ENCODE measurements around the gene ZNF385B. TPM values are rescaled to one million over a fixed set of nuclear protein-coding genes. Genes with fewer than 3 reads are reported as not detected.

ZNF385B gene
- total and polyA plus RNA-seq, 2 donors (not counting 1 experiment from before 2014, with no cell fraction given) = not detected

DNA sequence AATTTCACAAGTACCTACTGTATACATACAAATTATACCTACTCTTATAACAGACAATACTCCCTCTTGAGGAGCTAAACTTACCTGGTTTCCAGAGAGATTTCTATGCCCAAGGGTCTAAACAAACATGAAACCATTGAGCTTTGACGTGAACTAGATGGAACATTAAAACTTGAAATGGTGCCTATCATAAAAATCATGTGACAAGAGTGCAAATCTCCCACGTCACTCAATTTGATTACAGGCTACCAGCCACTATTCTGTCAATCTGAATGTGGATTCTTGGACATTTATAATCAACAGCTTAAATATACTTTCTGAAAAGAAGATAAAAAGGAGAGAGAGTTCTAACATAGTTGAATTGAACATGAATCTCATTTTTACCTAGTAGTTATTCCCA, 299.7 kb downstream of the ZNF385B start:
- Mint-ChIP-seq H3K4me3 (no peak overlapping the region), H3K27me3 (peaks cover 21% of the 10 kb centered on the region), H3K27ac (no peak overlapping the region), H3K4me1 (no peaks in the 10 kb centered on the region), H3K9me3 (ENCODE audit: insufficient read depth) (no peaks in the 10 kb centered on the region)
- no peak overlapping the region for H3K9ac ChIP-seq (ENCODE audit: low read length)
- no peaks in the 10 kb centered on the region for H3K4me1 ChIP-seq (ENCODE audit: control insufficient read depth in 2 of 2, insufficient read depth in 2 of 2, low read length in 2 of 2)
- TF ChIP-seq, protein P1, sequence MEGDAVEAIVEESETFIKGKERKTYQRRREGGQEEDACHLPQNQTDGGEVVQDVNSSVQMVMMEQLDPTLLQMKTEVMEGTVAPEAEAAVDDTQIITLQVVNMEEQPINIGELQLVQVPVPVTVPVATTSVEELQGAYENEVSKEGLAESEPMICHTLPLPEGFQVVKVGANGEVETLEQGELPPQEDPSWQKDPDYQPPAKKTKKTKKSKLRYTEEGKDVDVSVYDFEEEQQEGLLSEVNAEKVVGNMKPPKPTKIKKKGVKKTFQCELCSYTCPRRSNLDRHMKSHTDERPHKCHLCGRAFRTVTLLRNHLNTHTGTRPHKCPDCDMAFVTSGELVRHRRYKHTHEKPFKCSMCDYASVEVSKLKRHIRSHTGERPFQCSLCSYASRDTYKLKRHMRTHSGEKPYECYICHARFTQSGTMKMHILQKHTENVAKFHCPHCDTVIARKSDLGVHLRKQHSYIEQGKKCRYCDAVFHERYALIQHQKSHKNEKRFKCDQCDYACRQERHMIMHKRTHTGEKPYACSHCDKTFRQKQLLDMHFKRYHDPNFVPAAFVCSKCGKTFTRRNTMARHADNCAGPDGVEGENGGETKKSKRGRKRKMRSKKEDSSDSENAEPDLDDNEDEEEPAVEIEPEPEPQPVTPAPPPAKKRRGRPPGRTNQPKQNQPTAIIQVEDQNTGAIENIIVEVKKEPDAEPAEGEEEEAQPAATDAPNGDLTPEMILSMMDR (IDR thresholded peaks at IDR 0.05) = no peak
- no peak for TF ChIP-seq EZH2 (IDR thresholded peaks at IDR 0.05; ENCODE audit: borderline replicate concordance, insufficient read depth, low read depth, low read length, poor library complexity, severe bottlenecking)
- H3K79me2 ChIP-seq (ENCODE audit: control insufficient read depth, insufficient read depth, low read length) = no peaks in the 10 kb centered on the region
- no peak for ATAC-seq (ENCODE audit: low read depth)
- H3K27me3 ChIP-seq (replicated peaks in 1 of 4; ENCODE audit: control extremely low read depth in 1 of 4, control insufficient read depth in 3 of 4, insufficient read depth in 4 of 4, low read length in 3 of 4) = no peaks in the 10 kb centered on the region
- H2AFZ ChIP-seq (ENCODE audit: insufficient read depth, low read depth, low read length, poor library complexity, severe bottlenecking) = no peak overlapping the region
- POLR2A ChIA-PET = no interaction called here
- 57% methylated on average over 1 of the region's 2 CpGs for WGBS (ENCODE audit: insufficient coverage)
- no peaks in the 10 kb centered on the region for H3K9me3 ChIP-seq (ENCODE audit: control extremely low read depth in 1 of 3, control insufficient read depth in 2 of 3, insufficient read depth in 1 of 3, low read length in 2 of 3)
- H3K4me3 ChIP-seq (ENCODE audit: control extremely low read depth in 1 of 5, extremely low read depth in 1 of 5, insufficient read depth in 1 of 5, low read depth in 2 of 5, low read length in 4 of 5) = no peak overlapping the region
- CTCF ChIA-PET = no interaction called here
- no peak for DNase-seq
- no peaks in the 10 kb centered on the region for H4K20me1 ChIP-seq (ENCODE audit: control insufficient read depth, insufficient read depth, low read length, poor library complexity, severe bottlenecking)
- H3K4me2 ChIP-seq (replicated peaks; ENCODE audit: low read depth, low read length, poor library complexity, severe bottlenecking) = no peak overlapping the region
- intact Hi-C loops (cut with micrococcal nuclease) = no loop called here
- H3K27ac ChIP-seq (ENCODE audit: low read length in 2 of 2) = no peak overlapping the region
- H3K36me3 ChIP-seq (replicated peaks in 1 of 2; ENCODE audit: control extremely low read depth in 1 of 2, control insufficient read depth in 1 of 2, extremely low read depth in 1 of 2, insufficient read depth in 2 of 2, low read length in 1 of 2) = no peaks in the 10 kb centered on the region

DNA sequence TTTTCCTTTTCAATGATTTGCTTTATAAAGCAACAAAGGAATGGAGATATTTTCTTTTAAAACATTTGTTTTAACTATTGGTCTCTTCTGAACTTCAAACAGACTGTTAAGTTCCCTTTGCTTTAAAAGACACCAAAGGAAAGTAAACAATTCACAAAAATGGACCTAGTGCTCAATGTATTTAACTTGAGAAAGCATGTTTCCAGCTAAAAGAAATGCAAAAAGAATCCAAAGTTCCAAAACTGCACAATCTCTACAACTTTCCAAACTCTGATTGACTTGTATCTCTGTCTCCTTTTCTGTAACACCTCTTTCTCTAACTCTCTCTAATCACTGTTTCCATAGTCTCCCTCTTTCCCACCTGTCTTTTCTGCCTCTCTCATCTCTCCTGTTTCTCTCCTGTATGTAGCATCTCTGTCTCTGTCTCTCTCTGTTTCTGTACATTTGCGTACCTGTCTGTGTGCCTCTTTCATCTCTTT, 301.1 kb downstream of the ZNF385B start:
- no peak overlapping the region for H3K4me3 Mint-ChIP-seq
- intact Hi-C loops (cut with micrococcal nuclease) = no loop called here
- H3K9ac ChIP-seq (ENCODE audit: low read length) = no peak overlapping the region
- no peaks in the 10 kb centered on the region for H4K20me1 ChIP-seq (ENCODE audit: control insufficient read depth, insufficient read depth, low read length, poor library complexity, severe bottlenecking)
- no peak for TF ChIP-seq EZH2 (IDR thresholded peaks at IDR 0.05; ENCODE audit: borderline replicate concordance, insufficient read depth, low read depth, low read length, poor library complexity, severe bottlenecking)
- TF ChIP-seq, protein P1 (IDR thresholded peaks at IDR 0.05) = no peak
- DNase-seq (no peak), ATAC-seq (ENCODE audit: low read depth) (no peak)
- no peaks in the 10 kb centered on the region for H3K9me3 ChIP-seq (ENCODE audit: control extremely low read depth in 1 of 3, control insufficient read depth in 2 of 3, insufficient read depth in 1 of 3, low read length in 2 of 3)
- H3K27me3 Mint-ChIP-seq = peaks cover 21% of the 10 kb centered on the region
- H3K27ac ChIP-seq (ENCODE audit: low read length in 2 of 2) = no peak overlapping the region
- no peaks in the 10 kb centered on the region for H3K4me1 ChIP-seq (ENCODE audit: control insufficient read depth in 2 of 2, insufficient read depth in 2 of 2, low read length in 2 of 2)
- H3K4me2 ChIP-seq (replicated peaks; ENCODE audit: low read depth, low read length, poor library complexity, severe bottlenecking) = no peak overlapping the region
- no CpG with 5 or more reads among the region's 1 CpG for WGBS (ENCODE audit: insufficient coverage)
- H3K9me3 Mint-ChIP-seq (ENCODE audit: insufficient read depth) = no peaks in the 10 kb centered on the region
- no peak overlapping the region for H2AFZ ChIP-seq (ENCODE audit: insufficient read depth, low read depth, low read length, poor library complexity, severe bottlenecking)
- H3K27ac Mint-ChIP-seq = no peak overlapping the region
- H3K79me2 ChIP-seq (ENCODE audit: control insufficient read depth, insufficient read depth, low read length) = no peaks in the 10 kb centered on the region
- H3K4me3 ChIP-seq (ENCODE audit: control extremely low read depth in 1 of 5, extremely low read depth in 1 of 5, insufficient read depth in 1 of 5, low read depth in 2 of 5, low read length in 4 of 5) = no peak overlapping the region
- no peaks in the 10 kb centered on the region for H3K36me3 ChIP-seq (replicated peaks in 1 of 2; ENCODE audit: control extremely low read depth in 1 of 2, control insufficient read depth in 1 of 2, extremely low read depth in 1 of 2, insufficient read depth in 2 of 2, low read length in 1 of 2)
- no peaks in the 10 kb centered on the region for H3K27me3 ChIP-seq (replicated peaks in 1 of 4; ENCODE audit: control extremely low read depth in 1 of 4, control insufficient read depth in 3 of 4, insufficient read depth in 4 of 4, low read length in 3 of 4)
- H3K4me1 Mint-ChIP-seq = no peaks in the 10 kb centered on the region
- ChIA-PET CTCF (no interaction called here), POLR2A (no interaction called here)

Measured in B cell (primary cell).